ENCODE data around the gene RUNX3. TPM values are rescaled to one million over a fixed set of nuclear protein-coding genes. Genes with fewer than 3 reads are reported as not detected.

Gene RUNX3
- total RNA-seq, 2 experiments from 2014 or later, result 12.2 to 39.5 TPM

DNA sequence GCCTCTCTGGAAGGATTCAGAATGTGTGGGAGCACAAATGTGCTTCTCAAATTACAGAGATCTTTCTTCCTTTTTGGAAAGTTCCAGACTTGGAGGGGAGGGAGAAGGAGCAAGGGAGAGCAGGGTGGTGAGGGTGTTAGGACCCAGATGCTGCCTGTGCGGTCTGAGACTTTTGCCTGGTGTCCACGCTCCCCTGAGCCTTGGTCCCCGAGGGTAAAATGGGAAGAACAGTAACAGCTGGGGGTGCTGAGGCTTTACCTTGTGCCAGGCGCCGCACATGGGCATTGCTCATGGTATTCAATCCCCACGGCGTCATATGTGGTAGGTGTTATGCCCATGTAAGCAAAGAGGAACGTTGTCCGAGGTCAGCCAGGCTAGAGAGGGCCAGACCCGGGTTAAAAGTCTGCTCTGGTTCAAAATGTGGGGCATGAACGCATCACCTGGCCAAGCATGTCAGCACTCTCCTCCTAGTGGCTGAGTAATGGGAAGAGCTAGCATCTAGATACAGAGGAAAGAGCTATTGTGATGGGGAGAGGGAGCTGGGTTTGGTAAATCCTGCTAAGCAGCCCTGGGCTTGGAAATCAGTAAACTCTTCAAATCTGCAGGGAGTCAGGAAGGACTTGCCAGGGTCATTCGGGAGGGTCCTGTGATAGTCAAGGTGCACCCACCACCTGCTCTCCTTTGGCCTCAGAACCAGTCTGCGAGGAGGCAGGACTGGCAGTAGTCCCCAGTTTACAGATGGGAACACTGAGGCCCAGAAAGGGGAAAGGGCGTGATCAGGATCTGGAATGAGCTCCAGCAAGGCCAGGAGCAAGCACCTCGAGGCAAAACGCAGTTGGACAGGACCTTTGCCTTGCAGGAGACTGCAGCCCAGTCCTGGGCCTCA, 4.5 kb upstream of the RUNX3 start:
- Histone ChIP-seq H3K4me3 (ENCODE audit: low read depth, low read length, poor library complexity, severe bottlenecking) (no peak overlapping the region), H4K20me1 (ENCODE audit: insufficient read depth, low read length) (no peaks in the 10 kb centered on the region), H3K27ac (ENCODE audit: low read depth, low read length, poor library complexity, severe bottlenecking) (no peak overlapping the region), H3K9me3 (ENCODE audit: low read length) (no peaks in the 10 kb centered on the region), H3K4me1 (ENCODE audit: insufficient read depth, low read length, poor library complexity, severe bottlenecking) (peaks cover 51% of the 10 kb centered on the region), H3K4me2 (ENCODE audit: low read length) (peak overlapping the region; percentile 57), H3K36me3 (ENCODE audit: insufficient read depth, low read length) (no peaks in the 10 kb centered on the region), H2AFZ (ENCODE audit: low read length) (no peak overlapping the region), H3K9me2 (ENCODE audit: insufficient read depth, low read length) (no peaks in the 10 kb centered on the region), H3K79me2 (ENCODE audit: insufficient read depth, low read depth, low read length) (no peaks in the 10 kb centered on the region)
- BruUV-seq (replicated peaks), result no TSS peak
- POLR2A ChIA-PET, result no interaction called here
- DNase-seq (ENCODE audit: low spot score), result peak; percentile 22
- intact Hi-C loops (cut with micrococcal nuclease; ENCODE audit: unreplicated experiment), result loop anchor here (5.0 to 10.0 kb wide), 2 partner anchors 213 to 300 kb away; partner anchors contain the start of gene SYF2
- no peak for TF ChIP-seq EZH2phosphoT487 (IDR thresholded peaks at IDR 0.05; ENCODE audit: borderline replicate concordance, low read depth, low read length)
- TF ChIP-seq, protein P1, sequence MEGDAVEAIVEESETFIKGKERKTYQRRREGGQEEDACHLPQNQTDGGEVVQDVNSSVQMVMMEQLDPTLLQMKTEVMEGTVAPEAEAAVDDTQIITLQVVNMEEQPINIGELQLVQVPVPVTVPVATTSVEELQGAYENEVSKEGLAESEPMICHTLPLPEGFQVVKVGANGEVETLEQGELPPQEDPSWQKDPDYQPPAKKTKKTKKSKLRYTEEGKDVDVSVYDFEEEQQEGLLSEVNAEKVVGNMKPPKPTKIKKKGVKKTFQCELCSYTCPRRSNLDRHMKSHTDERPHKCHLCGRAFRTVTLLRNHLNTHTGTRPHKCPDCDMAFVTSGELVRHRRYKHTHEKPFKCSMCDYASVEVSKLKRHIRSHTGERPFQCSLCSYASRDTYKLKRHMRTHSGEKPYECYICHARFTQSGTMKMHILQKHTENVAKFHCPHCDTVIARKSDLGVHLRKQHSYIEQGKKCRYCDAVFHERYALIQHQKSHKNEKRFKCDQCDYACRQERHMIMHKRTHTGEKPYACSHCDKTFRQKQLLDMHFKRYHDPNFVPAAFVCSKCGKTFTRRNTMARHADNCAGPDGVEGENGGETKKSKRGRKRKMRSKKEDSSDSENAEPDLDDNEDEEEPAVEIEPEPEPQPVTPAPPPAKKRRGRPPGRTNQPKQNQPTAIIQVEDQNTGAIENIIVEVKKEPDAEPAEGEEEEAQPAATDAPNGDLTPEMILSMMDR (conservative IDR thresholded peaks at IDR 0.05; ENCODE audit: low read length), result 0 out of 2 replicates have a peak, but pooled peaks have one; percentile 36
- CTCF ChIA-PET (ENCODE audit: unreplicated experiment), result interaction anchor here (0.9 to 1.3 kb wide), 3 partner anchors 18 to 166 kb away, joined by 3 to 6 read pairs (median 4); no protein-coding TSS in a partner anchor

DNA sequence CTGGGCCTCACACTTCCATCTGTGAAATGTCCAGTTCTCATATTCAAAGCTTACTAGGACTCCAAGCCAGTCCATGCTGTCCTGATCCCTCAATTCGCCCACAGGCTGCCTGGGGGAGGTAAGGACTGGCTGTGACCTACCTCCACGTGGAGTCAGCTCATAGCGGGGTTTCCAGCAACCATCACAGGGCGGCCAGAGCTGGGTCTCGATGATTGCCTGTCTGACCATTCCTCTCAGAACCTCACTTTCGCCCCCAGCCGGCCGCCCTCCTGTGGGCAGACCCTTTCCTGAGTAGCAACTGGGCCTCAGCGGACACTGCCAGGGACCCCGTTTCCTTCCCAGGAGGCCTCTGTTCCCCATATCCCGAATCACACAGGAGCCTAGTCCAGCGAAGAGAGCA, 3.4 kb upstream of the RUNX3 start:
- no peak for TF ChIP-seq EZH2phosphoT487 (IDR thresholded peaks at IDR 0.05; ENCODE audit: borderline replicate concordance, low read depth, low read length)
- TF ChIP-seq, protein P1 (conservative IDR thresholded peaks at IDR 0.05; ENCODE audit: low read length), result no peak
- H3K36me3 ChIP-seq (ENCODE audit: insufficient read depth, low read length), result no peaks in the 10 kb centered on the region
- H3K4me2 ChIP-seq (ENCODE audit: low read length), result no peak overlapping the region
- intact Hi-C loops (cut with micrococcal nuclease; ENCODE audit: unreplicated experiment), result loop anchor here (5.0 to 10.0 kb wide), 2 partner anchors 214 to 301 kb away; partner anchors contain the start of gene SYF2
- BruUV-seq (replicated peaks), result no TSS peak
- ChIA-PET POLR2A (no interaction called here), CTCF (ENCODE audit: unreplicated experiment) (no interaction called here)
- H3K79me2 ChIP-seq (ENCODE audit: insufficient read depth, low read depth, low read length), result peaks cover 5% of the 10 kb centered on the region
- H3K4me1 ChIP-seq (ENCODE audit: insufficient read depth, low read length, poor library complexity, severe bottlenecking), result peaks cover 51% of the 10 kb centered on the region
- no peak overlapping the region for H2AFZ ChIP-seq (ENCODE audit: low read length)
- no peaks in the 10 kb centered on the region for H3K9me2 ChIP-seq (ENCODE audit: insufficient read depth, low read length)
- DNase-seq (ENCODE audit: low spot score), result no peak
- H3K9me3 ChIP-seq (ENCODE audit: low read length), result no peaks in the 10 kb centered on the region
- no peaks in the 10 kb centered on the region for H4K20me1 ChIP-seq (ENCODE audit: insufficient read depth, low read length)
- H3K4me3 ChIP-seq (ENCODE audit: low read depth, low read length, poor library complexity, severe bottlenecking), result no peak overlapping the region
- no peak overlapping the region for H3K27ac ChIP-seq (ENCODE audit: low read depth, low read length, poor library complexity, severe bottlenecking)
